Measurements from ENCODE around the gene HIPK2. TPM values are rescaled to one million over a fixed set of nuclear protein-coding genes. Genes with fewer than 3 reads are reported as not detected.
A peak's percentile ranks its signal among the peaks of the same experiment; 100 is the strongest.

HIPK2 gene
- total and polyA plus RNA-seq, 2 experiments from 2014 or later, result 7.3 to 16.9 TPM

DNA sequence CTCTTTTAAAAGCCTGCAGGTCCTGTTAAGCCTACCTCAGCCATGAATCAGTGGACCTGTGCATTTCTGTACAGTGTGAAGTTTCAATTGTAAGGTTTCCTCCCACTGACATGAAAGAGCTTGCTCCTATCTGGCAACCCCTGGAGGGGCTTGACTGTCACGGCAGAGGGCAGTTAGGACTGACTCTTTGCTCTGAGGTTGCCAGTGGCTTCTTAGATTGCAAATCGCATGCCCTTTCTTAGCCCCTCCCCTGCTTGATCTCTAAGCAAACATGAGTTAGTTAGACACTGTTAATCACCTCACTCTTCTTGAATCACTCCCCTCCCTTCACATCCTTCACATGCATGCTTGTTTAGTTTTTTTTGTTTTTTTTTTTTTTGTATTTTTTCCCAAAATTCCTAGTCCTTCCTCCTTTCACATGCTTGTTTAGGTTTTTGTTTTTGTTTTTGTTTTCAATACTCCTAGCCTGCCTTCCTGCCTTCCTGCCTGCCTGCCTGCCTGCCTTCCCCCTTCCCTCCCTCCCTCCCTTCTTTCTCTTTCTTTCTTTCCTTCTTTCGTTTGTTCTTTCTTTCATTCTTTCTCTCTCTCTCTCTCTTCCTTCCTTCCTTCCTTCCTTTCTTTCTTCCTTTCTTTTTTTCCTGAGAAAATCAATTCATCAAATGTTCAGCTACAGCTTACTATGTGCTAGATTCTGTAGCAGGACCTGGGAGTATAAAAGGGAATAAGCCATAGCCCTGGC lies 6.0 kb upstream of the HIPK2 start:
- no peak overlapping the region for H3K4me3 ChIP-seq
- peaks cover 24% of the 10 kb centered on the region for H3K4me1 ChIP-seq (ENCODE audit: insufficient read depth)
- no peaks in the 10 kb centered on the region for H3K9me3 Mint-ChIP-seq
- H3K4me1 Mint-ChIP-seq, result peaks cover 4% of the 10 kb centered on the region
- 0 out of 2 replicates have a peak overlapping the region, but pooled peaks have one; percentile 24 for H2AFZ ChIP-seq
- TF ChIP-seq ZNF331 (CRISPR knock-in tag; IDR thresholded peaks at IDR 0.05; ENCODE audit: low read depth), result no peak
- TF ChIP-seq EZH2 (IDR thresholded peaks at IDR 0.05; ENCODE audit: low read depth, unreplicated experiment), result no peak
- no peak for TF ChIP-seq POLR2AphosphoS5 (IDR thresholded peaks at IDR 0.05; ENCODE audit: low read depth)
- TF ChIP-seq, protein P1, sequence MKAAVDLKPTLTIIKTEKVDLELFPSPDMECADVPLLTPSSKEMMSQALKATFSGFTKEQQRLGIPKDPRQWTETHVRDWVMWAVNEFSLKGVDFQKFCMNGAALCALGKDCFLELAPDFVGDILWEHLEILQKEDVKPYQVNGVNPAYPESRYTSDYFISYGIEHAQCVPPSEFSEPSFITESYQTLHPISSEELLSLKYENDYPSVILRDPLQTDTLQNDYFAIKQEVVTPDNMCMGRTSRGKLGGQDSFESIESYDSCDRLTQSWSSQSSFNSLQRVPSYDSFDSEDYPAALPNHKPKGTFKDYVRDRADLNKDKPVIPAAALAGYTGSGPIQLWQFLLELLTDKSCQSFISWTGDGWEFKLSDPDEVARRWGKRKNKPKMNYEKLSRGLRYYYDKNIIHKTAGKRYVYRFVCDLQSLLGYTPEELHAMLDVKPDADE (IDR thresholded peaks at IDR 0.05), result no peak
- TF ChIP-seq, protein P2, sequence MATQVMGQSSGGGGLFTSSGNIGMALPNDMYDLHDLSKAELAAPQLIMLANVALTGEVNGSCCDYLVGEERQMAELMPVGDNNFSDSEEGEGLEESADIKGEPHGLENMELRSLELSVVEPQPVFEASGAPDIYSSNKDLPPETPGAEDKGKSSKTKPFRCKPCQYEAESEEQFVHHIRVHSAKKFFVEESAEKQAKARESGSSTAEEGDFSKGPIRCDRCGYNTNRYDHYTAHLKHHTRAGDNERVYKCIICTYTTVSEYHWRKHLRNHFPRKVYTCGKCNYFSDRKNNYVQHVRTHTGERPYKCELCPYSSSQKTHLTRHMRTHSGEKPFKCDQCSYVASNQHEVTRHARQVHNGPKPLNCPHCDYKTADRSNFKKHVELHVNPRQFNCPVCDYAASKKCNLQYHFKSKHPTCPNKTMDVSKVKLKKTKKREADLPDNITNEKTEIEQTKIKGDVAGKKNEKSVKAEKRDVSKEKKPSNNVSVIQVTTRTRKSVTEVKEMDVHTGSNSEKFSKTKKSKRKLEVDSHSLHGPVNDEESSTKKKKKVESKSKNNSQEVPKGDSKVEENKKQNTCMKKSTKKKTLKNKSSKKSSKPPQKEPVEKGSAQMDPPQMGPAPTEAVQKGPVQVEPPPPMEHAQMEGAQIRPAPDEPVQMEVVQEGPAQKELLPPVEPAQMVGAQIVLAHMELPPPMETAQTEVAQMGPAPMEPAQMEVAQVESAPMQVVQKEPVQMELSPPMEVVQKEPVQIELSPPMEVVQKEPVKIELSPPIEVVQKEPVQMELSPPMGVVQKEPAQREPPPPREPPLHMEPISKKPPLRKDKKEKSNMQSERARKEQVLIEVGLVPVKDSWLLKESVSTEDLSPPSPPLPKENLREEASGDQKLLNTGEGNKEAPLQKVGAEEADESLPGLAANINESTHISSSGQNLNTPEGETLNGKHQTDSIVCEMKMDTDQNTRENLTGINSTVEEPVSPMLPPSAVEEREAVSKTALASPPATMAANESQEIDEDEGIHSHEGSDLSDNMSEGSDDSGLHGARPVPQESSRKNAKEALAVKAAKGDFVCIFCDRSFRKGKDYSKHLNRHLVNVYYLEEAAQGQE (IDR thresholded peaks at IDR 0.05; ENCODE audit: unreplicated experiment), result no peak
- no peak overlapping the region for H3K4me3 Mint-ChIP-seq
- H3K4me2 ChIP-seq, result peak overlapping the region; percentile 9; the same call in 1 of the 2 replicates
- DNase-seq (ENCODE audit: low spot score) (peak; percentile 54), ATAC-seq (peak; percentile 88)
- H3K79me2 ChIP-seq (replicated peaks; ENCODE audit: insufficient read depth), result no peaks in the 10 kb centered on the region
- H3K36me3 Mint-ChIP-seq (ENCODE audit: low read depth), result no peaks in the 10 kb centered on the region; the same call in 2 of the 3 replicates
- no peaks in the 10 kb centered on the region for H3K36me3 ChIP-seq (ENCODE audit: insufficient read depth)
- H3F3A ChIP-seq (replicated peaks; ENCODE audit: low read depth), result no peaks in the 10 kb centered on the region
- H4K20me1 ChIP-seq (replicated peaks; ENCODE audit: insufficient read depth), result no peaks in the 10 kb centered on the region
- peaks cover 22% of the 10 kb centered on the region for H3K27me3 ChIP-seq (ENCODE audit: insufficient read depth)
- H3K9me2 ChIP-seq (ENCODE audit: insufficient read depth), result no peaks in the 10 kb centered on the region
- H3K27me3 Mint-ChIP-seq (ENCODE audit: insufficient read depth, low read depth, poor library complexity), result peaks cover 9% of the 10 kb centered on the region
- no peak overlapping the region for H3K27ac ChIP-seq (ENCODE audit: low read depth)
- H3K27ac Mint-ChIP-seq, result no peak overlapping the region

DNA sequence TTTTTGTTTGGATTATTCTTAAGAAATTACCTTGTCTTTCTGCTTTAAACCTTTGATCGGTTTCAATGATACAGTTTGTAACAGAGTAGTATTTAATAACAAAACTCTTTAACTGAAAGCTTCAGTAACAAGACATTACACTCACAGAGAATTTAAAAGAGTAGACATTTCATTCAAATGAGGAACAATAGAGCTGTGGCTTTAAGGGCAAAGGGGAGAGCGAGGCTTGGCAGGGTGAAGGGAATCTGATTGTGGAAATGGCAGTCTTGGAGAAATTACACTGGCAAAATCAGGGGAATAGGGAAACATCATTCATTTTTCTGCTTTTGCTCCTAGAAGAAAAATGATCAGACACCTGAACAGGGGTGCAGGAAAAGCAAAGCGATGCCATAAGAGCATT lies 5.1 kb upstream of the HIPK2 start:
- Mint-ChIP-seq H3K27me3 (ENCODE audit: insufficient read depth, low read depth, poor library complexity) (peaks cover 13% of the 10 kb centered on the region), H3K4me1 (peaks cover 6% of the 10 kb centered on the region), H3K9me3 (no peaks in the 10 kb centered on the region), H3K36me3 (ENCODE audit: low read depth) (peaks cover 3% of the 10 kb centered on the region; the same call in 1 of the 3 replicates), H3K4me3 (no peak overlapping the region), H3K27ac (no peak overlapping the region)
- no peak overlapping the region for H3K4me3 ChIP-seq
- no peaks in the 10 kb centered on the region for H3K79me2 ChIP-seq (replicated peaks; ENCODE audit: insufficient read depth)
- H3K27ac ChIP-seq (ENCODE audit: low read depth), result no peak overlapping the region
- ATAC-seq (no peak), DNase-seq (ENCODE audit: low spot score) (no peak)
- H3K36me3 ChIP-seq (ENCODE audit: insufficient read depth), result no peaks in the 10 kb centered on the region
- no peaks in the 10 kb centered on the region for H4K20me1 ChIP-seq (replicated peaks; ENCODE audit: insufficient read depth)
- no peaks in the 10 kb centered on the region for H3K9me2 ChIP-seq (ENCODE audit: insufficient read depth)
- H3K27me3 ChIP-seq (ENCODE audit: insufficient read depth), result peaks cover 29% of the 10 kb centered on the region
- H3F3A ChIP-seq (replicated peaks; ENCODE audit: low read depth), result no peaks in the 10 kb centered on the region
- H3K4me2 ChIP-seq, result no peak overlapping the region
- peaks cover 24% of the 10 kb centered on the region for H3K4me1 ChIP-seq (ENCODE audit: insufficient read depth)
- H2AFZ ChIP-seq, result no peak overlapping the region
- TF ChIP-seq, protein P2 (IDR thresholded peaks at IDR 0.05; ENCODE audit: unreplicated experiment), result no peak

All from GM23338 (cell line).